Testis (tissue), 2 donors: ENCODE results near the gene NECAB3.

Experiments used
- POLR2A ChIP-seq: fragments of 450-650 bp; IDR thresholded peaks from one replicate; pipeline ENCODE4 v1.6.1; 2017; ENCODE audit warnings: antibody characterized with exemption, mild to moderate bottlenecking, moderate library complexity
- TF ChIP-seq, protein P1 (sequence below), 3 experiments: fragments of 450-650 bp in 2 of 3; fragments of 200-600 bp in 1 of 3; sonication (generic) in 1 of 3; IDR thresholded peaks; one replicate each; pipeline ENCODE4 v1.5.1; 2016 to 2019; ENCODE audit warnings: antibody characterized with exemption in 3 of 3, mild to moderate bottlenecking in 2 of 3, moderate library complexity in 1 of 3

DNA sequence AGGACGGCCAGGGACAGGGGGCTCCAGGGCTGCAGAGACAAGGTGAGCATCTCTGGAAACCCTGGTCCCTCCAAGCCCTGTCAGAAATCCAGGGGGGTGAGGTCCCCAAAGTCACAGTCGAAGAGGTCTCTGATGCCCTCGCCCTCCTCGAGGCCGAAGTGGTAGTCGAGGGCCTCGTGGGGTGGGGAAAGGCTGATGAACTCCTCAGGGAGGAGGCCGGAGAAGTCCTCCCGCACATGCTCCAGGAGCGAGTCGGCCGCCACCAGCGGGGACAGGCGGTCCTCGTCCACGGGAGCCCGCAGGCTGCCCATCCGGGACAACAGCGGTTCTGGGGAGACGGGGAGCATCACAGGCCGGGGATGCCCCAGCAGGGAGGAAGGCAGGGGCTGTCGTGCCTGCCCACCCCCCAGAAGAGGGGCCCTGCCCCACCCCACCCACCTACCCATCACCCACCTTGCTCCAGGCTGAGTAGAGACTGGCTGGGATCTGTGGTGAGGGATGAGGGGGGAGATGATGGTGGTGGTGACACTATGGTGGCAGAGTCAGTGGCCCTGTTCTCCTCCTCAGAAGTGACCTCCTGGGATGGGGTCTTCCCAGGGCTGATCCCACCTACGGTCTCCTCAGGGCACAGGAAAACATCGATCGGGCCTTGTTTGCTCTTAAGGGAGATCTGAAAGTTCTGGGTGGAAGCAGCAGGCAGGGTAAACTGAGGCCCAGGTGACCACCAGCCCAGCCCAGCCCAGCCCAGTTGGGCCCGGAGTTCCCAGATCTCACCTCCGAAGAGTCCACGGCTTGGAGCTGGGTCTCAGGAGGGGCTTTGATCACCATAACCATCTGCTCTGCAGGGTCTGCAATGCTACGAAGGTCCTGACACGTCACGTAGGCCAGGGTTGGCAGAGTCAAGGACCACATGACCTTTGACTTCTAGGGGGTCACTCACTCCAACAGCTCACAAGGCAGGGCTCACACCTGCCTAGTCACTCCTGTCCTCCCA lies 2.7 kb upstream of the NECAB3 start:
- TF ChIP-seq POLR2A: no peak
- TF ChIP-seq, protein P1, sequence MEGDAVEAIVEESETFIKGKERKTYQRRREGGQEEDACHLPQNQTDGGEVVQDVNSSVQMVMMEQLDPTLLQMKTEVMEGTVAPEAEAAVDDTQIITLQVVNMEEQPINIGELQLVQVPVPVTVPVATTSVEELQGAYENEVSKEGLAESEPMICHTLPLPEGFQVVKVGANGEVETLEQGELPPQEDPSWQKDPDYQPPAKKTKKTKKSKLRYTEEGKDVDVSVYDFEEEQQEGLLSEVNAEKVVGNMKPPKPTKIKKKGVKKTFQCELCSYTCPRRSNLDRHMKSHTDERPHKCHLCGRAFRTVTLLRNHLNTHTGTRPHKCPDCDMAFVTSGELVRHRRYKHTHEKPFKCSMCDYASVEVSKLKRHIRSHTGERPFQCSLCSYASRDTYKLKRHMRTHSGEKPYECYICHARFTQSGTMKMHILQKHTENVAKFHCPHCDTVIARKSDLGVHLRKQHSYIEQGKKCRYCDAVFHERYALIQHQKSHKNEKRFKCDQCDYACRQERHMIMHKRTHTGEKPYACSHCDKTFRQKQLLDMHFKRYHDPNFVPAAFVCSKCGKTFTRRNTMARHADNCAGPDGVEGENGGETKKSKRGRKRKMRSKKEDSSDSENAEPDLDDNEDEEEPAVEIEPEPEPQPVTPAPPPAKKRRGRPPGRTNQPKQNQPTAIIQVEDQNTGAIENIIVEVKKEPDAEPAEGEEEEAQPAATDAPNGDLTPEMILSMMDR (IDR thresholded peaks at IDR 0.05): no peak
